Heart left ventricle (tissue), 16 donors: ENCODE results near the gene CCDC194. TPM values are rescaled to one million over a fixed set of nuclear protein-coding genes. Genes with fewer than 3 reads are reported as not detected.

Experiments
- ATAC-seq, 4 donors: fragments of 200-7000 bp; cut with Tn5 transposase; one replicate each; pipeline ENCODE4 v1.9.1; 2020 to 2022; ENCODE audit warnings: moderate library complexity in 4 of 4, mild to moderate bottlenecking in 3 of 4, moderate number of reproducible peaks in 1 of 4
- DNase-seq, 5 donors: peaks; one replicate each; pipeline ENCODE4 v3.0.0-alpha.2; 2020
- H3K27ac ChIP-seq, 12 donors: fragments of 200-600 bp; sonication (generic) in 4 of 12; one replicate each; pipeline versions ENCODE4 v1.5.0 to v1.8.0; 2016 to 2022; ENCODE audit warnings: mild to moderate bottlenecking in 2 of 12
- H3K27me3 ChIP-seq, 9 donors: fragments of 200-600 bp; sonication (generic) in 2 of 9; one replicate each; pipeline versions ENCODE4 v1.5.1 to v1.8.0; 2016 to 2022; ENCODE audit warnings: mild to moderate bottlenecking in 3 of 9
- H3K36me3 ChIP-seq, 9 donors: fragments of 200-600 bp; sonication (generic) in 2 of 9; one replicate each; pipeline versions ENCODE4 v1.5.0 to v1.8.0; 2018 to 2022; ENCODE audit warnings: mild to moderate bottlenecking in 2 of 9
- H3K4me1 ChIP-seq, 12 donors: fragments of 200-600 bp; sonication (generic) in 4 of 12; one replicate each; pipeline versions ENCODE4 v1.5.0 to v1.8.0; 2016 to 2022; ENCODE audit warnings: mild to moderate bottlenecking in 3 of 12
- H3K4me3 ChIP-seq, 12 donors: fragments of 200-600 bp; sonication (generic) in 4 of 12; one replicate each; pipeline versions ENCODE4 v1.5.0 to v1.8.0; 2017 to 2022; ENCODE audit warnings: mild to moderate bottlenecking in 9 of 12, moderate library complexity in 4 of 12
- H3K9me3 ChIP-seq, 12 donors: fragments of 200-600 bp; sonication (generic) in 4 of 12; one replicate each; pipeline versions ENCODE4 v1.5.0 to v1.8.0; 2016 to 2022; ENCODE audit warnings: mild to moderate bottlenecking in 1 of 12
- CTCF ChIP-seq, 12 donors: fragments of 200-600 bp; sonication (generic) in 4 of 12; IDR thresholded peaks; one replicate each; pipeline versions ENCODE4 v1.5.0 to v1.8.0; 2018 to 2022; ENCODE audit warnings: antibody characterized with exemption in 12 of 12, mild to moderate bottlenecking in 5 of 12
- POLR2A ChIP-seq, 2 donors: fragments of 450-650 bp; IDR thresholded peaks; one replicate each; pipeline ENCODE4 v1.6.1; 2017; ENCODE audit warnings: antibody characterized with exemption in 2 of 2, mild to moderate bottlenecking in 2 of 2, moderate library complexity in 2 of 2
- WGBS, 4 donors: extraction: QIAGEN DNeasy Blood & Tissue Kit in 2 of 4; methylation state at CpG; one replicate each; pipeline versions ENCODE4 v1.1.5 to v1.1.7; 2013 to 2018; 5-methylcytosine and 5-hydroxymethylcytosine counted together
- intact Hi-C, 10 donors: fragments of 100-400 bp; cut with DNase I; formaldehyde crosslinking; loops; one replicate each; pipeline versions ENCODE4 v1.11.1 to v1.14.2; 2022
- polyA plus RNA-seq, 2 donors: library from polyadenylated mRNA; stranded (reverse); fragments of 200-250 nt; gene quantifications; one replicate each; pipeline ENCODE4 v1.2.3, GENCODE V29; 2013
- total RNA-seq, 9 donors: library from RNA; depleted of rRNA in 2 of 9; stranded (reverse); fragments of >200 nt in 2 of 9; fragmentation: NEBNext Ultra II Directional in 3 of 9; extraction: Animal tissue kit (Norgen Biotek cat#: 25700) in 3 of 9; gene quantifications; one replicate each; pipeline versions ENCODE4 v1.1.0 to v1.2.4, GENCODE V29; 2016 to 2023
- donor health status: ischemic (EF 13 %, LVEDD 7.1; RV severe dilation, severe dysfunction).
- donor health status: healthy with polysubstance abuse.
- donor health status: DM: no; HTN: yes; CAD: no.
- donor health status: DM: no; HTN: no; CAD: no.
- donor health status: ischemic (EF 25% LVEDD 6.9; RV normal size, moderate dysfunction).
- donor health status: ischemic (EF 25% LVEDD 5.7; RV mildly dilated, moderate dysfunction).
- donor health status: healthy.
- donor health status: DM: yes; HTN: yes; CAD: no.
- donor health status: ischemic (EF 35%, LVEDD 5.7; RV mildly dilated, moderate dysfunction).
- donor health status: nonischemic (EF 11% LVEDD 7.7; RV severe dilation, severe dysfunction).
- donor health status: DM: yes; HTN: yes; CAD: no.
- donor health status: PGD.
- donor health status: ischemic (EF 29% LVEDD 5.4; RV normal size, mild dysfunction).
- donor health status: nonischemic (EF 23%, LVEDD 6.1; RV moderate dilation, normal function).

CCDC194 gene
- total and polyA plus RNA-seq, 11 donors, result 0.23 to 0.53 (median 0.37) TPM; not detected in 8

- 71 to 78% (median 76%) methylated on average over 8 of the region's 8 CpGs for WGBS, 4 donors
- Histone ChIP-seq H3K27ac (peak overlapping the region in 1 of 12 donors; percentile 34), H3K4me3 (no peak overlapping the region), H3K27me3 (no peaks in the 10 kb centered on the region), H3K9me3 (no peaks in the 10 kb centered on the region), H3K36me3 (no peaks in the 10 kb centered on the region), H3K4me1 (peaks cover 0 to 47% (median 20%) of the 10 kb centered on the region in 12 donors)
- DNase-seq (no peak), ATAC-seq (no peak)
- intact Hi-C loops, result no loop called here
- TF ChIP-seq POLR2A (IDR thresholded peaks at IDR 0.05) (no peak), CTCF (IDR thresholded peaks at IDR 0.05) (no peak)
These were observed 40.6 kb downstream of the CCDC194 start for GRCh38 chr19:17353386-17353785.

DNA sequence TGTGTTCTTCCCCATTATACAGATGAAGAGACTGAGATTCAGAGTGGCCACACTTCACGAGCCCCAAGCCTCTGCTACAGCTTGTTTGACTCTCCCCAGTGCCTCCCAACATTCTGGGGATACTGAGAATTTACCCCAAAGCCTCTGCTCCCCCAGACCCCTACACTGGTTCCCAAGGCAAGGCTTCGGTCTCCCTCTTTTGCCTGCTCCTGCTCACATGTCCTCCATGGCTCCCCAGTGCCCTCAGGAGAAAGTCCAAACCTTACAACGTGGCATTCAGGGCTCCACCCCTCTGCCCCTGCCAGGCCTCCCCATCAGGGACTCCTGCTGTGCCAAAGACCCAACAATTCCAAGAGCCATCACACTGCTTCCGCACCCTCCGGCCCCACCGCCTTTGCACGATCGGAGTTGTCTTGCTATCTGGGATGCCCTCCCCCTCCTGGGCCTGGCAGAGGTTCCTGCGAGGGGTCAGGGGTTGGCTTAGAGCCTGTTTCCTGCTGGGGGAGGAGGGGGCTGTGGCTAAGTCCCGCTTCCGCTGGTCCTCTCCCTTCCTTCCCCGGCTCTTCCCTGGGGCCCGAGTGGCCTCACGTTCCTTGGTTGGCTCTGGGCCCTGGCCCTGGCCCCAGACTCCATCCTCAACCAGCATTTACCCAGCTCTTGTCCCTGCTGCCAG, 41.3 kb downstream of the CCDC194 start:
- Histone ChIP-seq H3K4me1 (peaks cover 0 to 47% (median 25%) of the 10 kb centered on the region in 12 donors), H3K27ac (peak overlapping the region in 3 of 12 donors; percentile 29 to 41 (median 34)), H3K36me3 (no peaks in the 10 kb centered on the region), H3K4me3 (no peak overlapping the region), H3K9me3 (no peaks in the 10 kb centered on the region), H3K27me3 (no peaks in the 10 kb centered on the region)
- TF ChIP-seq POLR2A (IDR thresholded peaks at IDR 0.05) (no peak), CTCF (IDR thresholded peaks at IDR 0.05) (no peak)
- DNase-seq (no peak), ATAC-seq (peak in 2 of 4 donors; percentile 17 to 38)
- whole genome bisulfite sequencing, 4 donors, result 25 to 46% (median 33%) methylated on average over 8 to 14 of the region's 14 CpGs
- intact Hi-C loops, result no loop called here

GRCh38 chr19:17351815-17352435, 42.1 kb downstream of the CCDC194 start:
- Histone ChIP-seq H3K36me3 (no peaks in the 10 kb centered on the region), H3K27ac (no peak overlapping the region), H3K4me3 (no peak overlapping the region), H3K9me3 (no peaks in the 10 kb centered on the region), H3K4me1 (peaks cover 0 to 49% (median 33%) of the 10 kb centered on the region in 12 donors), H3K27me3 (no peaks in the 10 kb centered on the region)
- 85 to 92% (median 89%) methylated on average over 38 to 45 of the region's 45 CpGs for WGBS, 4 donors
- DNase-seq (no peak), ATAC-seq (no peak)
- TF ChIP-seq CTCF (IDR thresholded peaks at IDR 0.05) (no peak), POLR2A (IDR thresholded peaks at IDR 0.05) (no peak)
- intact Hi-C loops, result no loop called here

DNA sequence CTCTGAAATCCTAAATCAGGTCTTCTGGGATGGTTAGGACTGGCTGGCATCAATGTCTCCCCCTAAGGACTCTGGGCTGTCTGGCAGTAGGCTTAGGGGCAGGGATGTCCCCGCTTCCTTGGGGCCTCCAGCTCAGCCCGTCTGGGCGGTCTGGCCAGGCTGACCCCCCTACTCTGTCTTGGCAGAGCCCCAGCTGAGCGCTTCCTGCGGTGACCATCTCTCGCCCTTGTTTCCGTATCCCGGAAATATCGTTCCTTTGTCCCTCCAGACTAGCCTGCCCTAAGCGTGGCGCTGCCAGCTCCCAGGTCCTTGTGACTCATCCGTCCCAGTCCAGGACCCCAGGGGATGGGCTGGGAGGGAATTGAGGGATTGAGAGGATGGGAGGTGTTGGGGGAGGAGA, 45.3 kb downstream of the CCDC194 start:
- intact Hi-C loops, result loop anchor here in 6 of 10 donors (5.0 to 10.0 kb wide), 4 partner anchors 114 to 506 kb away; partner anchors contain the start of genes NXNL1 (in 3 of the 6) and RPL18A (in 1 of the 6)
- ATAC-seq, result peak; percentile 42 to 80 (median 76)
- Histone ChIP-seq H3K27ac (peak overlapping the region in 9 of 12 donors; percentile 11 to 84 (median 72)), H3K4me1 (peaks cover 0 to 59% (median 41%) of the 10 kb centered on the region in 12 donors), H3K9me3 (no peaks in the 10 kb centered on the region), H3K4me3 (peak overlapping the region in 2 of 12 donors; percentile 3 to 28), H3K27me3 (no peaks in the 10 kb centered on the region), H3K36me3 (no peaks in the 10 kb centered on the region)
- TF ChIP-seq POLR2A (IDR thresholded peaks at IDR 0.05) (no peak), CTCF (IDR thresholded peaks at IDR 0.05) (no peak)
- WGBS, 4 donors, result 6 to 11% (median 8%) methylated on average over 9 to 12 of the region's 12 CpGs
- peak; percentile 78 to 88 (median 81) for DNase-seq
